Caco-2 (cell line): ENCODE results near the gene SORCS2. TPM values are rescaled to one million over a fixed set of nuclear protein-coding genes. Genes with fewer than 3 reads are reported as not detected.

Experiments used
- BruUV-seq: library from RNA; stranded (reverse); fragments of 400-500 nt; replicated peaks from 2 replicates; lab custom pipeline; 2021; lab: Mats Ljungman, UMichigan
- CTCF ChIA-PET: fragments of 300-600 bp; sonication (Branson Sonifier 250); formaldehyde crosslinking; loops from one replicate; lab custom pipeline; 2022; ENCODE audit warnings: antibody characterized with exemption; lab: Charles Lee
- POLR2A ChIA-PET: fragments of 300-600 bp; sonication (Branson Sonifier 250); formaldehyde crosslinking; loops from one replicate; lab custom pipeline; 2022; ENCODE audit warnings: antibody characterized with exemption; lab: Charles Lee
- DNase-seq, 2 experiments: peaks; one replicate each; pipeline versions ENCODE4 v3.0.0 to v3.0.0-alpha.2; 2020 to 2022
- H3K27me3 ChIP-seq: replicated peaks from 2 replicates; pipeline ENCODE4 v1.6.0; 2011; ENCODE audit warnings: low read length; ENCODE audit not compliant: control insufficient read depth, insufficient read depth
- H3K36me3 ChIP-seq: 2 replicates; pipeline ENCODE4 v1.5.1; 2011; ENCODE audit warnings: low read length; ENCODE audit not compliant: control insufficient read depth, insufficient read depth
- H3K4me1 ChIP-seq: fragments of 250-450 bp; sonication (Bioruptor Pico); 2 replicates; pipeline ENCODE4 v1.5.1; 2020; ENCODE audit warnings: mild to moderate bottlenecking
- H3K4me3 ChIP-seq: 2 replicates; pipeline ENCODE4 v1.5.1; 2011; ENCODE audit warnings: low read depth, mild to moderate bottlenecking, control low read depth, low read length
- H3K9me3 ChIP-seq: fragments of 250-450 bp; sonication (Bioruptor Pico); 2 replicates; pipeline ENCODE4 v1.5.1; 2020; ENCODE audit warnings: mild to moderate bottlenecking, moderate library complexity
- H3K27ac Mint-ChIP-seq: one replicate; pipeline ENCODE4 v1.8.0; 2022; ENCODE audit warnings: mixed read lengths; ENCODE audit not compliant: unreplicated experiment
- H3K27me3 Mint-ChIP-seq: one replicate; pipeline ENCODE4 v1.8.0; 2022; ENCODE audit warnings: mixed read lengths; ENCODE audit not compliant: insufficient read depth, unreplicated experiment
- H3K36me3 Mint-ChIP-seq: one replicate; pipeline ENCODE4 v1.8.0; 2022; ENCODE audit warnings: mild to moderate bottlenecking, mixed read lengths; ENCODE audit not compliant: insufficient read depth, unreplicated experiment
- H3K4me1 Mint-ChIP-seq: one replicate; pipeline ENCODE4 v1.8.0; 2022; ENCODE audit warnings: low read depth, mixed read lengths; ENCODE audit not compliant: unreplicated experiment
- H3K4me3 Mint-ChIP-seq: one replicate; pipeline ENCODE4 v1.8.0; 2022; ENCODE audit warnings: mild to moderate bottlenecking, moderate library complexity, mixed read lengths; ENCODE audit not compliant: unreplicated experiment
- H3K9me3 Mint-ChIP-seq: one replicate; pipeline ENCODE4 v1.8.0; 2022; ENCODE audit warnings: mixed read lengths; ENCODE audit not compliant: unreplicated experiment
- intact Hi-C: fragments of 100-400 bp; cut with micrococcal nuclease; formaldehyde crosslinking; loops from one replicate; pipeline ENCODE4 v1.10.0; 2022; ENCODE audit not compliant: unreplicated experiment
- total RNA-seq: library from RNA; stranded (reverse); gene quantifications from 2 replicates; pipeline ENCODE4 v1.2.3, GENCODE V29; 2022
- TF ChIP-seq, protein P1 (sequence below), 2 experiments: fragments of 200-600 bp in 1 of 2; IDR thresholded peaks; 1 replicate in 1 of 2; 2 replicates in 1 of 2; pipeline versions ENCODE4 v1.5.1 to v1.8.0; 2011 to 2022; ENCODE audit warnings: antibody characterized with exemption in 1 of 2, control low read depth in 1 of 2, inconsistent platforms in 1 of 2, low read depth in 1 of 2, low read length in 1 of 2, mild to moderate bottlenecking in 1 of 2, moderate library complexity in 1 of 2; ENCODE audit not compliant: insufficient read depth in 1 of 2, severe bottlenecking in 1 of 2, unreplicated experiment in 1 of 2

Gene SORCS2
- total RNA-seq, 1 experiment from 2014 or later, result 1.6 TPM

DNA sequence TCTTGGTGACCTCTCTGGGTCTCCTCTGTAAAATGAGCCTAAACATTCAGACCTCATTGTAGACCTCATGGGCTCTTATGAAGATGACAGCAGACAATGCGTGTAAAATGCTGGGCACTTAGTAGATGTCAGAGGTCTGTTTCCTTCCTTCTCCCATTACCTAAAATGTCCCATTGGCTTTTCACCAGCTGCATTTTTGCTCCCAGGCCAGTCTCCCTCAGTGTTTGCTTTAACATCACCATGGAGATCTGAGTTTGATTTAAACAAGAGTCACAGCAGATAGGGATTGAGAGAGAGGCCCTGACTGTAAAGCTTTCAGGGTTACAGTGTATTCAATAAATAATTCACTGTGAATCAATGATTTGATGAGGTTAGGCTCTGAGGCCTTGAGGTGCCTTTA lies 218.1 kb downstream of the SORCS2 start:
- H3K4me1 ChIP-seq, result peaks cover 20% of the 10 kb centered on the region
- POLR2A ChIA-PET, result no interaction called here
- Mint-ChIP-seq H3K9me3 (peaks cover 43% of the 10 kb centered on the region), H3K27me3 (no peaks in the 10 kb centered on the region), H3K36me3 (peaks cover 9% of the 10 kb centered on the region), H3K4me3 (no peak overlapping the region), H3K4me1 (peaks cover 25% of the 10 kb centered on the region), H3K27ac (peak overlapping the region; percentile 62)
- H3K36me3 ChIP-seq, result no peaks in the 10 kb centered on the region
- intact Hi-C loops, result no loop called here
- CTCF ChIA-PET, result no interaction called here
- no peaks in the 10 kb centered on the region for H3K27me3 ChIP-seq
- no peak for DNase-seq
- no TSS peak for BruUV-seq
- no peak overlapping the region for H3K4me3 ChIP-seq
- H3K9me3 ChIP-seq, result peaks cover 10% of the 10 kb centered on the region
- TF ChIP-seq, protein P1, sequence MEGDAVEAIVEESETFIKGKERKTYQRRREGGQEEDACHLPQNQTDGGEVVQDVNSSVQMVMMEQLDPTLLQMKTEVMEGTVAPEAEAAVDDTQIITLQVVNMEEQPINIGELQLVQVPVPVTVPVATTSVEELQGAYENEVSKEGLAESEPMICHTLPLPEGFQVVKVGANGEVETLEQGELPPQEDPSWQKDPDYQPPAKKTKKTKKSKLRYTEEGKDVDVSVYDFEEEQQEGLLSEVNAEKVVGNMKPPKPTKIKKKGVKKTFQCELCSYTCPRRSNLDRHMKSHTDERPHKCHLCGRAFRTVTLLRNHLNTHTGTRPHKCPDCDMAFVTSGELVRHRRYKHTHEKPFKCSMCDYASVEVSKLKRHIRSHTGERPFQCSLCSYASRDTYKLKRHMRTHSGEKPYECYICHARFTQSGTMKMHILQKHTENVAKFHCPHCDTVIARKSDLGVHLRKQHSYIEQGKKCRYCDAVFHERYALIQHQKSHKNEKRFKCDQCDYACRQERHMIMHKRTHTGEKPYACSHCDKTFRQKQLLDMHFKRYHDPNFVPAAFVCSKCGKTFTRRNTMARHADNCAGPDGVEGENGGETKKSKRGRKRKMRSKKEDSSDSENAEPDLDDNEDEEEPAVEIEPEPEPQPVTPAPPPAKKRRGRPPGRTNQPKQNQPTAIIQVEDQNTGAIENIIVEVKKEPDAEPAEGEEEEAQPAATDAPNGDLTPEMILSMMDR (IDR thresholded peaks at IDR 0.05; ENCODE audit: insufficient read depth in 1 of 2, low read depth in 1 of 2, low read length in 1 of 2, severe bottlenecking in 1 of 2, unreplicated experiment in 1 of 2), result no peak

DNA sequence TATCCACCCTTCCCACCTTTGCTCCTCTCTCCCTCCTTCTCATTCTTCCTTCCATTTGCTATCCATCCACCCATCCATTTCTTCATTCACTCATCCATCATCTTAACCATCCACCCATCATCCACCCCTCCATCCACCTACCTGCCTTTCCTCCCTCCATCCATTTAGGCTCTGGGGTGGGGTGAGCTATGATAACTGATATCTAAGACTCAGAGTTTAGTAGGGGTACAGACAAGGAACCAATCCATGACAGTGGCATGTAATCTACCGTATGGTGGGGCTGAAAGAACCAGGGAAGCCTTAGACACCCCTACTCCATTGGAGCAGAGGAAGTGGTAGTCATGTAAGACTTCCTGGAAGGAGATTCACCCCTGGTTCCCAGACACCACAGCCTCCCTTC lies 219.2 kb downstream of the SORCS2 start:
- Histone ChIP-seq H3K27me3 (no peaks in the 10 kb centered on the region), H3K4me3 (no peak overlapping the region), H3K4me1 (peaks cover 29% of the 10 kb centered on the region), H3K36me3 (no peaks in the 10 kb centered on the region), H3K9me3 (peaks cover 9% of the 10 kb centered on the region)
- no peak for DNase-seq
- CTCF ChIA-PET, result no interaction called here
- no TSS peak for BruUV-seq
- Mint-ChIP-seq H3K36me3 (peaks cover 9% of the 10 kb centered on the region), H3K4me3 (no peak overlapping the region), H3K4me1 (peaks cover 35% of the 10 kb centered on the region), H3K27me3 (no peaks in the 10 kb centered on the region), H3K27ac (no peak overlapping the region), H3K9me3 (peaks cover 36% of the 10 kb centered on the region)
- intact Hi-C loops, result no loop called here
- TF ChIP-seq, protein P1 (IDR thresholded peaks at IDR 0.05; ENCODE audit: insufficient read depth in 1 of 2, low read depth in 1 of 2, low read length in 1 of 2, severe bottlenecking in 1 of 2, unreplicated experiment in 1 of 2), result no peak
- POLR2A ChIA-PET, result no interaction called here

DNA sequence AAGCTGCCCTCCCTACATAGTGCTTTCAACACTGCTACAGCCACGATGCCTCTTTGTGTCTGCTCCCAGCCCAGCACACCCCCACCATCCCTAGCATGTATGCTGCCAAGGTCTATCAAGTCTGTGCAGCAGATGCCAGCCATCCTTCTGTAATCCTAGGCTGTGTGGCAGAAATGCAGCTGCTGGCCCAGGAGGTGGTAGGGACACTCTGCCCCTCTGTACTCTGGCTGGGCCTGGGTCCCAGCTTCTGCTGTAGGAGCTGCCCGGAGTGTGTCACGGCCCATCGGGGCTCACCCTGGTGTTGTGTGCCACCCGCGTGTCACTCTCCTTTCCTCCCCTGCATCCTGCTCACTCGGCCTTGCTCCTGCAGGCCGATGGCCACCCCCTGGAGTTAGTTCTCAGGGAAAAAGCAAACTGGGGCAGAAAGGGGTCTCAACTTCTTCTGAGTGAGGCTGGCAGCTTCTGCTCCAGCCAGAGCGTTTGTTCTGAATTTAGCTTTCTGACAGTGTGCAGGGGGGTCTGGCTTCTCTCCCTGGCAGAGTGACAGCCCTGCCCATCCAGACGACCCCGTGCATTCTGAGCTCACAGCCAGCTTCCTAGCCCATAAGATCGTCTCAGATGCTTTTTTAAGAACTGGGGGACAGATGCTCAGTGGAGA lies 219.7 kb downstream of the SORCS2 start:
- peaks cover 9% of the 10 kb centered on the region for H3K36me3 Mint-ChIP-seq
- TF ChIP-seq, protein P1 (IDR thresholded peaks at IDR 0.05; ENCODE audit: insufficient read depth in 1 of 2, low read depth in 1 of 2, low read length in 1 of 2, severe bottlenecking in 1 of 2, unreplicated experiment in 1 of 2), result no peak
- no peaks in the 10 kb centered on the region for H3K27me3 ChIP-seq
- intact Hi-C loops, result no loop called here
- peaks cover 6% of the 10 kb centered on the region; the same call in 1 of the 2 replicates for H3K9me3 ChIP-seq
- DNase-seq, result peak in 1 of 2 experiments; percentile 22
- peaks cover 37% of the 10 kb centered on the region for H3K4me1 Mint-ChIP-seq
- H3K4me3 Mint-ChIP-seq, result no peak overlapping the region
- no peak overlapping the region for H3K27ac Mint-ChIP-seq
- ChIA-PET CTCF (no interaction called here), POLR2A (no interaction called here)
- H3K36me3 ChIP-seq, result no peaks in the 10 kb centered on the region
- H3K4me3 ChIP-seq, result no peak overlapping the region
- BruUV-seq, result no TSS peak
- peaks cover 30% of the 10 kb centered on the region for H3K4me1 ChIP-seq
- H3K9me3 Mint-ChIP-seq, result peaks cover 31% of the 10 kb centered on the region
- H3K27me3 Mint-ChIP-seq, result no peaks in the 10 kb centered on the region
